HG03457 (cell line): ENCODE data around the gene TPSD1.
A peak's percentile ranks its signal among the peaks of the same experiment; 100 is the strongest.

Experiments
- ATAC-seq: cut with Tn5 transposase; IDR thresholded peaks from one replicate; pipeline ENCODE4 v1.9.1; 2021; ENCODE audit warnings: moderate number of reproducible peaks; ENCODE audit not compliant: unreplicated experiment

TPSD1 gene

DNA sequence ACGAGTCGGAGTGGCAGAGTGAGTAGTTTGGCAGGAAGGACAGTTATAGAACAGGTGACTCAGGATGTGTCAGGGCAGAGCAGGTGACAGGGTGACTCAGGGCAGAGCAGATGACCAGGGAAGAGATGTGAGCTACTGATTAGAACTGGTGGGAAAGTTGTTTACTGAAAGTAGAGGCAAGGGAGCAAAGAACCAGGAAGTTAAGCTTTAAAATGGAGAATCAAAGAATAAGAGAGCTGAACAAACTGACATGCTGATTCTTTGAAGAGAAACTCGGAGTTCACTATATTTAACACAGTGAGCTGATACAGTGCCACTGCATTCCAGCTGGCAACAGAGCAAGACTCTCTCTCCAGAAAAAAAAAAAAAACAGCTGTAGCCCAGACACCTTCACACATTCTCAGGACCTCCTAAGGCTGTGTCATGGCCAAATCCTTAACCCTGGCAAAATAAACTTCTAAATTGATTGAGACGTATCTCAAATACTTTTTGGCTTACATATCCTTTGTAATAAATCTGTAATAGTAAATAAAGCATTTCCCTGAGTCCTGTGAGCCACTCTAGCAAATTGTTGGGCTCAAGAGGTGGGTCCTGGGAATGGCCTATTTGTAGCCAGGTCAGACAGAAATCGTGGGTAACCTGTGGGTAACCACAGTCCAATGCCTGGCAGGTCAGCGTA lies 41.3 kb downstream of the TPSD1 start:
- no peak for ATAC-seq

DNA sequence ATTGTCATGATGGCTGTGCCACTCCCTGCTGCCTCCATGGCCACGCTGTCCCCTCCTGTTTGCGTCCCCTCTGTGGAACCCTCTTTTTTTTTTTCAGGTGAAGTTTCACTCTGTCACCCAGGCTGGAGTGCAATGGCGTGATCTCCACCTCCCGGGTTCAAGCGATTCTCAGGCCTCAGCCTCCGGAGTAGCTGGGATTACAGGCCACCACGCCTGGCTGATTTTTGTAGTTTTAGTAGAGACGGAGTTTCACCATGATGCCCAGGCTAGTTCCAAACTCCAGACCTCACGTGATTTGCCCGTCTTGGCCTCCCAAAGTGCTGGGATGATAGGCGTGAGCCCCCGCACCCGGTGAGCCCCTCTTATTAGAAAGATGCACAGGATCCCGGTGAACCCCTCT lies 42.5 kb downstream of the TPSD1 start:
- ATAC-seq, result no peak

DNA sequence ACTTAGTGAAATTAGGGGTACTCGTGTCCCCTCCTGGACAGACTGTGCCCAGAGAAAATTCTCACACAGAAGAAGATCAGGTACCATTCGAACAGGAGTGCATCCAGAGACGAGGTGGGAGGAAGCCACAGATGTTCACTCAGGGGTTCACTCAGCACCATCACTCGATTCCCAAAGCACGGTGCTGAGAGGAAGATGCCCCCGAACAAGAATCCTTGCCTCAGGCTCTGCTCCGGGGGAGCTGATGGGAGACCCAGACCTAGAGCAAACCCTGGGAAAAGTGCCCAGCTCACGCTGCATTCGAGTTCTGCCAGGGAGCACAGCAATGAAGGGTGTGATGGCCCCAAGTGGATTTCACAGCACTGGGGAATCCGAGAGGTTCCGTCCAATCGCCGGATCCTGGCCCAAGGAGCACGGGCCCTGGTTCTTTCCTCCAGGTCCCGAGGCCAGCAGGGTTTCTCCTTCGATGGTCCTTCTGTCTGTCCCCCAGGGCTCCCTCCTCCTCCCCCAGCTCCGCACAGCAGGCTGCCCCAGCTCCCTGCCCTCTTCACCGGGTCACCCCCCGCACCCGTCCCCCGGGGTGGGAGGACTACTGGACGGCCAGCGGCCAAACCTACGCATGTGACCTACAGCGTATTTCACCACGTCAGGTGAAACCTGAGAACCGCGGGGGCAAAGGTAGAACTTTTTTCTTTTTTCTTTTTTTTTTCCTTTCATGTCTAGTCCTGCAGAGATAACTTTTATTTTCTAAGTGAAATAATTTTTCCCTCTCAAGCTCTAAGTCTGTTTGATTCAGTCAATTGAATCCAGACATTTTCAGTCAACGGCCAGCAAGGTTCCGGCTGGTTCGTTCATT lies 43.4 kb downstream of the TPSD1 start:
- no peak for ATAC-seq

DNA sequence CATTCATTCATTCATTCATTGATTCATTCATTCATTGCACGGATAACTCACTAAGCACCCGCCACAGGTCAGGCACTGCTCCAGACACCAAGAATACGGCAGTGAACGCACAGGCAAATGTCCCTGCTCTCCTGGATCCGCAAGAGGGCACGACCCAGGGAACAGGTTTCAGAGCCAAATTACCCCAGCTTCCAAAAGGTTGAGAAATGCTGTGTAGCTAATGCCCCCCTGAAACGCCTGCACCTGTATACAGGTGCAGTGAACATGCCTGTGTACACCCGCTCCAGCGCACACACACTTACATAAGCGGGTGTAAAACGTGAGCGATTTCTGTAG lies 44.0 kb downstream of the TPSD1 start:
- ATAC-seq, result no peak

- ATAC-seq, result no peak
Measured at GRCh38 chr16:1300664-1301476, 45.0 kb downstream of the TPSD1 start.

DNA sequence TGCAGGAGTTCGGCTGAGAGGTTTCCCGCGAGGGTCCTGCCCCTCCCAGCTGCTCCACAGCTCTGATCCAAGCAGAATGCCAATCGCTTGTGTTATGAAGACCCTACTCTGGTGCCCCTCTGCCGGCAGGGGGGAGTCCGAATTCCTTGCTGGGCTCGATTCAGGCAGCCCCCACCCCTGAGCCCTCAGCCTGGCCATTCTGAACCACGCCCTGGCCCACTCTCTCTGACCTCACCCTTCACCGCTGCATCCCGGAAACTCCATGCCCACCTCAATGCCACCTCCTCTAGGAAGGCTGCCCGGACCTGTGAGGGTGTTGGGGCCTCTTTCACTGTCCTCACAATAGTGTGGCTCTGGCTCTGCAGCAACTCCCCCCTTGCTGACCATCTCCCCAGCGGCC lies 45.7 kb downstream of the TPSD1 start:
- ATAC-seq, result no peak

DNA sequence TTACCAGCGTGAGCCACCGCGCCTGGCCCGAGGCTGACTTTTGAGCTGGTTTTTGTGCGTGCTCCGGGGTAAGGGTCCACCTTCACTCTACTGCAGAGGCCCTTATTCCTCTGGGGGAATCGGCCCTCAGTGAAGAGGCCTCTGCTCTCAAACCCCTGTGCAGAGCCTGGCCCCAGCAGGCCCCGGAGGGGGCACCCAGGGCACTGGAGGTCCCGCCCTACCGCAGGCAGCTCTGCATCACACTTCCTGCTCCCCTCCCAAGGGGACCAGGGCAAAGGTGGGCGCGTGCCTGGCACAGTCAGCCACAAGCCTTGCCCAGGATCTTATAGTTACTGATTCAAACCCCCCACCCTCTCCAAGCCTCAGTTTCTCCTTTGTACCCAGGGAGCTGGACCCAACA lies 50.0 kb downstream of the TPSD1 start:
- no peak for ATAC-seq

DNA sequence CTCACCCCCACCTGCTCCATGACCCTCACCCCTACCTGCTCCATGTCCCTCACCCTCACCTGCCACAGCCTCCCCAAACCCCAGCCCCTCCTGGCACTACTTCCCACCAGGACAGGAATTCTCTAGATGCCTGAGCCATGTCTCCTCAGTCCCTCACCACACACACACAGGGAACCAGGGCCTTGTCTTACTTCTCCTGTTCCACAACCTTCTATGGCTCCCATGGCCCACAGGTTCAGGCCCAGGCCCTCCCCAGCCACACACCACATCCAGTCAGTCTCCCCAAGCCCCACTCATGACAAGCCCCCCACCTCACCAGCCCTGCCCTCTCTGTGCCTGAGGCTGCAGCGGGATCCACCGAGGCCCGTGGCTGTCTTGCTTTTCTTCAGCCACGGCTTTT lies 50.5 kb downstream of the TPSD1 start:
- ATAC-seq, result no peak

GRCh38 chr16:1308036-1308976 lies 52.4 kb downstream of the TPSD1 start:
- peak; percentile 4 for ATAC-seq
